Endodermal cell (in vitro differentiated cells): ENCODE measurements around the gene PLCG2. TPM values are rescaled to one million over a fixed set of nuclear protein-coding genes. Genes with fewer than 3 reads are reported as not detected.

Source experiments
- DNase-seq: peaks from one replicate; pipeline ENCODE4 v3.0.0-alpha.2; 2017
- H3K27ac ChIP-seq: 2 replicates; pipeline ENCODE4 v1.5.1; 2013; ENCODE audit warnings: mild to moderate bottlenecking, low read depth, low read length, moderate library complexity
- H3K27me3 ChIP-seq: 2 replicates; pipeline ENCODE4 v1.6.1; 2013; ENCODE audit warnings: mild to moderate bottlenecking, low read length, moderate library complexity; ENCODE audit not compliant: insufficient read depth, control insufficient read depth, poor library complexity, severe bottlenecking
- H3K36me3 ChIP-seq: 2 replicates; pipeline ENCODE4 v1.7.0; 2013; ENCODE audit warnings: mild to moderate bottlenecking, low read length, moderate library complexity; ENCODE audit not compliant: control insufficient read depth, insufficient read depth
- H3K4me1 ChIP-seq: one replicate; pipeline ENCODE4 v1.7.0; 2013; ENCODE audit warnings: low read length; ENCODE audit not compliant: control insufficient read depth, insufficient read depth
- H3K4me3 ChIP-seq: 2 replicates; pipeline ENCODE4 v1.5.1; 2013; ENCODE audit warnings: mild to moderate bottlenecking, low read length, moderate library complexity
- H3K9ac ChIP-seq: 2 replicates; pipeline ENCODE4 v1.6.1; 2013; ENCODE audit warnings: mild to moderate bottlenecking, low read length, moderate library complexity; ENCODE audit not compliant: poor library complexity, severe bottlenecking; ENCODE audit errors: extremely low read depth
- H3K9me3 ChIP-seq: 2 replicates; pipeline ENCODE4 v1.6.1; 2013; ENCODE audit warnings: mild to moderate bottlenecking, low read length, moderate library complexity; ENCODE audit not compliant: control insufficient read depth
- H3K27ac Mint-ChIP-seq: 2 replicates; pipeline ENCODE4 v1.8.0; 2020; ENCODE audit warnings: mixed read lengths
- H3K27me3 Mint-ChIP-seq: 2 replicates; pipeline ENCODE4 v1.8.0; 2021; ENCODE audit warnings: mild to moderate bottlenecking, mixed read lengths; ENCODE audit not compliant: insufficient read depth
- H3K36me3 Mint-ChIP-seq: 2 replicates; pipeline ENCODE4 v1.8.0; 2020; ENCODE audit warnings: low read depth, mixed read lengths
- H3K4me1 Mint-ChIP-seq: 2 replicates; pipeline ENCODE4 v1.8.0; 2020; ENCODE audit warnings: mixed read lengths
- H3K4me3 Mint-ChIP-seq: 2 replicates; pipeline ENCODE4 v1.8.0; 2020; ENCODE audit warnings: mild to moderate bottlenecking, moderate library complexity, mixed read lengths
- H3K9me3 Mint-ChIP-seq: 2 replicates; pipeline ENCODE4 v1.8.0; 2020; ENCODE audit warnings: mild to moderate bottlenecking, mixed read lengths
- WGBS, 2 experiments: methylation state at CpG; one replicate each; pipeline versions ENCODE4 v1.1.5 to v1.1.7; 2013; ENCODE audit warnings: missing lambda C conversion rate in 2 of 2, mixed read lengths in 1 of 2; ENCODE audit not compliant: insufficient coverage in 1 of 2, insufficient read length in 1 of 2; 5-methylcytosine and 5-hydroxymethylcytosine counted together
- total RNA-seq, 2 donors: library from RNA; stranded (reverse); fragmentation: NEBNext Ultra II Directional in 1 of 2; extraction: Animal tissue kit (Norgen Biotek cat#: 25700) in 1 of 2; gene quantifications; 2 replicates in 1 of 2; 3 replicates in 1 of 2; pipeline ENCODE4 v1.2.1, GENCODE V29; 2021
- TF ChIP-seq, protein P1 (sequence below): fragments of 200-600 bp; sonication (generic); conservative IDR thresholded peaks from 2 replicates; pipeline ENCODE4 v1.5.0; 2021; ENCODE audit warnings: antibody characterized with exemption, mild to moderate bottlenecking

Gene PLCG2
- total RNA-seq, 2 donors from 2014 or later, result 34.7 to 48.4 TPM

DNA sequence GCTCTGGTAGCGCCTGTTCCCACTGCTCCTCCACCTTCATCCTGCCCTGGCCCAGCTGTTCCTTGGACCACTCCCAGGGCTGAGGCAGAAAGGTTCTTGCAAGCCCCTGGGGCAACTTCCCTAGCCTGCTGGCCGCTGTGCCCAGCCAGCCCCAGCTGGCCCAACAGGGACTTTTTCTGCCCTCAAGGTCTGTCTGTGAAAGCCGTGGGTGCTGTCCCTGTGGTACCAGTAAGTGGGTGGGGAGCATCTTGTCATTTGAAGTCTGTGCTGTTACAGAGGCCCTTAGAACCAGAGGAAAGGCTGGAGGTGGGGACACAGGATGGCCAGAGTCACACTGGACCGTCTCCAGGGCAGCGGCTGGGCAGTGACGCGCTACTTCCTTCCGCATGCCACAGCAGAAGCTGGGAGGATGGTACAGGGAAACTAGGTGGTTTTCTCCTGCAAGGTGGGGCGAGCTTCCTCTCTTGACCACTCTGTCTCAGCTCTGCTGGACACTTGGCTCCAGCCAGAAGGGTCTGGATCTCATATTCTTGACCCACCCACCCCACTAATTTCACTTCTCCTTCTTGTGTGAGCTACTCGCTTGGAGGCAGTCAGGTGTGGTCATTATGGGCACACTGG lies 87.8 kb downstream of the PLCG2 start:
- Mint-ChIP-seq H3K36me3 (peaks cover 9% of the 10 kb centered on the region), H3K4me3 (no peak overlapping the region), H3K27me3 (no peaks in the 10 kb centered on the region), H3K27ac (no peak overlapping the region), H3K9me3 (no peaks in the 10 kb centered on the region), H3K4me1 (peaks cover 18% of the 10 kb centered on the region)
- Histone ChIP-seq H3K4me3 (no peak overlapping the region), H3K36me3 (peaks cover 8% of the 10 kb centered on the region), H3K9me3 (no peaks in the 10 kb centered on the region), H3K27ac (no peak overlapping the region), H3K27me3 (no peaks in the 10 kb centered on the region), H3K4me1 (no peaks in the 10 kb centered on the region), H3K9ac (no peak overlapping the region)
- 49 to 75% methylated on average over 5 to 10 of the region's 10 CpGs for WGBS, 2 experiments
- DNase-seq, result no peak
- TF ChIP-seq, protein P1, sequence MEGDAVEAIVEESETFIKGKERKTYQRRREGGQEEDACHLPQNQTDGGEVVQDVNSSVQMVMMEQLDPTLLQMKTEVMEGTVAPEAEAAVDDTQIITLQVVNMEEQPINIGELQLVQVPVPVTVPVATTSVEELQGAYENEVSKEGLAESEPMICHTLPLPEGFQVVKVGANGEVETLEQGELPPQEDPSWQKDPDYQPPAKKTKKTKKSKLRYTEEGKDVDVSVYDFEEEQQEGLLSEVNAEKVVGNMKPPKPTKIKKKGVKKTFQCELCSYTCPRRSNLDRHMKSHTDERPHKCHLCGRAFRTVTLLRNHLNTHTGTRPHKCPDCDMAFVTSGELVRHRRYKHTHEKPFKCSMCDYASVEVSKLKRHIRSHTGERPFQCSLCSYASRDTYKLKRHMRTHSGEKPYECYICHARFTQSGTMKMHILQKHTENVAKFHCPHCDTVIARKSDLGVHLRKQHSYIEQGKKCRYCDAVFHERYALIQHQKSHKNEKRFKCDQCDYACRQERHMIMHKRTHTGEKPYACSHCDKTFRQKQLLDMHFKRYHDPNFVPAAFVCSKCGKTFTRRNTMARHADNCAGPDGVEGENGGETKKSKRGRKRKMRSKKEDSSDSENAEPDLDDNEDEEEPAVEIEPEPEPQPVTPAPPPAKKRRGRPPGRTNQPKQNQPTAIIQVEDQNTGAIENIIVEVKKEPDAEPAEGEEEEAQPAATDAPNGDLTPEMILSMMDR, result no peak

DNA sequence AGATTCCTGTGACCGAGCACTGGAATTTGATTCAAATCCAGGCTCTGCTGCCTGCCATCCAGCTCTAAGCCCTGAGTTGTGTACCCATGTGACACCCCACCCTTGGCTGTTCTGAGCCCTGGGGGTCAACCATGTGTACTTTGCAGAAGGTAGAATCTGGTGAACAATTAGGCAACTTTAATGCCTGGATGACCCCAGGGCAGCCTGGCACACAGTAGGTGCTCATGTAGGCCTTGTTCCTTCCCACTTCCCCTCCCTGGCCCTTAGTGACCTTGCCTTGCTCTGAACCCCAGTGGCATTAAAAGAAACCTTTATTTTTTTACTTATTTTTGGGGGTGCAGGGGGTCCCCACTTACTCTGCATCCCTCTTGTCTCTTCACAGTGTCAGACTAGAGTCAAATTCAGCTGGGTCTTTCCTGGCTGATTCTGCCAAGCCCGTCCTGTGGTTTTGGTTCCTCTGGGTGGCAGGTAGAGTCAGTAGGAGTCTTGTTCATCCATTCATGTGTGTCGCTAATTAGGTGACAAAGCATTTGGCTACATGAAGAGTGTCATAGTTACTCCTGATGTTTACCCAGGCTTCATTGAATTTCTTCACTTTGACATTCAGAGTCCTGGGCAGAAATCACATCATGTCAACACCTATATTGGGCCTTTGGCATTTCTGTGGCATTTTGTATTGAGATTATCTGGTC lies 89.1 kb downstream of the PLCG2 start:
- no peak for DNase-seq
- WGBS, 2 experiments, result 96 to 97% methylated on average over 3 of the region's 3 CpGs

DNA sequence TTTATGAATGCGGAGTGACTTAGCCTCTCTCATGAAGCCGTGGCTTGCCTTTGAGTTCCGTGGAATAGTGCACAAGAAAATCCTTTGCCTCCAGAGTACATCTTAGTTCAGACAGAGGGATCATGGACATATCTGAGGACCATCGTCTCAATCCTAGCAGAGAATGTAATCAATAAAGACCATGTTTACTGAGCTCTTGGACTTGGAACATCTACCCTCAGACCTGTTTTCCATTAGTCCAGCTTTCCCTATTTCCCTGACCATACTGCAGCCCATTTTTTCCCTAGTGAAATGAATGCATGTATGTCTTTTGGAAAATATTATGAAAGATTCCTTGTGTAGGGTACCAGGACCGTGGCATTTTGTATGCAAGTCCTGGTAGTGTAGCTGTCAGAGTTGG lies 90.2 kb downstream of the PLCG2 start:
- no peaks in the 10 kb centered on the region for H3K27me3 Mint-ChIP-seq
- H3K27ac Mint-ChIP-seq, result no peak overlapping the region
- 68 to 69% methylated on average over 4 of the region's 5 CpGs for WGBS, 2 experiments
- no peaks in the 10 kb centered on the region for H3K9me3 Mint-ChIP-seq
- Histone ChIP-seq H3K4me3 (no peak overlapping the region), H3K9ac (no peak overlapping the region), H3K36me3 (peaks cover 8% of the 10 kb centered on the region), H3K27ac (no peak overlapping the region), H3K9me3 (no peaks in the 10 kb centered on the region), H3K27me3 (no peaks in the 10 kb centered on the region), H3K4me1 (peaks cover 3% of the 10 kb centered on the region)
- peaks cover 8% of the 10 kb centered on the region for H3K36me3 Mint-ChIP-seq
- H3K4me3 Mint-ChIP-seq, result no peak overlapping the region
- TF ChIP-seq, protein P1, result no peak
- H3K4me1 Mint-ChIP-seq, result peaks cover 12% of the 10 kb centered on the region
- DNase-seq, result no peak

More for the DNA sequence above, 89.1 kb downstream of the PLCG2 start:
- Histone ChIP-seq H3K4me3 (no peak overlapping the region), H3K27me3 (no peaks in the 10 kb centered on the region), H3K36me3 (peaks cover 8% of the 10 kb centered on the region), H3K27ac (no peak overlapping the region), H3K9me3 (no peaks in the 10 kb centered on the region), H3K4me1 (no peaks in the 10 kb centered on the region), H3K9ac (no peak overlapping the region)
- H3K27ac Mint-ChIP-seq, result no peak overlapping the region
- peaks cover 18% of the 10 kb centered on the region for H3K4me1 Mint-ChIP-seq
- TF ChIP-seq, protein P1, result no peak
- no peak overlapping the region for H3K4me3 Mint-ChIP-seq
- H3K27me3 Mint-ChIP-seq, result no peaks in the 10 kb centered on the region
- peaks cover 8% of the 10 kb centered on the region for H3K36me3 Mint-ChIP-seq
- H3K9me3 Mint-ChIP-seq, result no peaks in the 10 kb centered on the region
